Trophoblast cell (in vitro differentiated cells and primary cell): Measurements from ENCODE around the gene TMEM250.

Experiments
- DNase-seq, 2 donors: peaks; one replicate each; pipeline ENCODE4 v3.0.0-alpha.2; 2016
- H2AFZ ChIP-seq: 2 replicates; pipeline ENCODE4 v1.6.1; 2013; ENCODE audit warnings: low read length, moderate library complexity, mild to moderate bottlenecking; ENCODE audit not compliant: insufficient read depth, poor library complexity
- H2AK5ac ChIP-seq: 2 replicates; pipeline ENCODE4 v1.6.1; 2013; ENCODE audit warnings: mild to moderate bottlenecking, low read length
- H2BK120ac ChIP-seq: 2 replicates; pipeline ENCODE4 v1.6.1; 2013; ENCODE audit warnings: low read length, mild to moderate bottlenecking, moderate library complexity; ENCODE audit not compliant: insufficient read depth, poor library complexity
- H2BK12ac ChIP-seq: 2 replicates; pipeline ENCODE4 v1.6.1; 2013; ENCODE audit warnings: mild to moderate bottlenecking, low read length, moderate library complexity
- H2BK5ac ChIP-seq: 2 replicates; pipeline ENCODE4 v1.6.1; 2013; ENCODE audit warnings: low read length, low read depth, moderate library complexity, mild to moderate bottlenecking; ENCODE audit not compliant: poor library complexity
- H3K14ac ChIP-seq: 2 replicates; pipeline ENCODE4 v1.6.1; 2013; ENCODE audit warnings: mild to moderate bottlenecking, low read length
- H3K18ac ChIP-seq: 2 replicates; pipeline ENCODE4 v1.6.1; 2013; ENCODE audit warnings: mild to moderate bottlenecking, low read length
- H3K23ac ChIP-seq: 2 replicates; pipeline ENCODE4 v1.6.1; 2013; ENCODE audit warnings: low read length
- H3K27ac ChIP-seq: 2 replicates; pipeline ENCODE4 v1.5.1; 2013; ENCODE audit warnings: low read depth, mild to moderate bottlenecking, inconsistent platforms, low read length, moderate library complexity
- H3K27me3 ChIP-seq: 2 replicates; pipeline ENCODE4 v1.6.1; 2013; ENCODE audit warnings: inconsistent platforms, mild to moderate bottlenecking, low read length, moderate library complexity; ENCODE audit not compliant: insufficient read depth
- H3K36me3 ChIP-seq, 2 experiments: 1 replicate in 1 of 2; 2 replicates in 1 of 2; pipeline ENCODE4 v1.6.1; 2013; ENCODE audit warnings: low read length in 2 of 2, mild to moderate bottlenecking in 2 of 2, moderate library complexity in 1 of 2; ENCODE audit not compliant: insufficient read depth in 2 of 2, control insufficient read depth in 1 of 2
- H3K4ac ChIP-seq: 2 replicates; pipeline ENCODE4 v1.6.1; 2013; ENCODE audit warnings: low read depth, mild to moderate bottlenecking, low read length, moderate library complexity
- H3K4me1 ChIP-seq, 2 experiments: 1 replicate in 1 of 2; 2 replicates in 1 of 2; pipeline ENCODE4 v1.6.1; 2013; ENCODE audit warnings: low read length in 2 of 2, mild to moderate bottlenecking in 2 of 2, moderate library complexity in 1 of 2; ENCODE audit not compliant: insufficient read depth in 2 of 2, control insufficient read depth in 1 of 2
- H3K4me2 ChIP-seq: 2 replicates; pipeline ENCODE4 v1.6.1; 2013; ENCODE audit warnings: inconsistent platforms, mild to moderate bottlenecking, low read length, moderate library complexity
- H3K4me3 ChIP-seq: 2 replicates; pipeline ENCODE4 v1.5.1; 2013; ENCODE audit warnings: mild to moderate bottlenecking, low read depth, low read length, inconsistent platforms
- H3K79me1 ChIP-seq: one replicate; pipeline ENCODE4 v1.6.1; 2013; ENCODE audit warnings: low read length
- H3K79me2 ChIP-seq: 2 replicates; pipeline ENCODE4 v1.6.1; 2013; ENCODE audit warnings: low read length, mild to moderate bottlenecking; ENCODE audit not compliant: control insufficient read depth, insufficient read depth, poor library complexity
- H3K9ac ChIP-seq: 2 replicates; pipeline ENCODE4 v1.6.1; 2013; ENCODE audit warnings: mild to moderate bottlenecking, low read length
- H3K9me3 ChIP-seq: 2 replicates; pipeline ENCODE4 v1.6.1; 2013; ENCODE audit warnings: low read depth, mild to moderate bottlenecking, control low read depth, inconsistent platforms, low read length; ENCODE audit not compliant: insufficient read depth
- H4K12ac ChIP-seq: 2 replicates; pipeline ENCODE4 v1.6.1; 2013; ENCODE audit warnings: low read depth, mild to moderate bottlenecking, low read length, moderate library complexity
- H4K8ac ChIP-seq: 2 replicates; pipeline ENCODE4 v1.6.1; 2013; ENCODE audit warnings: low read depth, mild to moderate bottlenecking, low read length, moderate library complexity
- H4K91ac ChIP-seq: one replicate; pipeline ENCODE4 v1.6.1; 2013; ENCODE audit warnings: low read depth, mild to moderate bottlenecking, low read length, moderate library complexity
- WGBS: extraction: QIAGEN DNeasy Blood & Tissue Kit; methylation state at CpG from one replicate; pipeline ENCODE4 v1.1.7; 2013; ENCODE audit warnings: missing lambda C conversion rate; ENCODE audit not compliant: insufficient read length, insufficient coverage; ENCODE audit errors: extremely low coverage; 5-methylcytosine and 5-hydroxymethylcytosine counted together

The TMEM250 gene

DNA sequence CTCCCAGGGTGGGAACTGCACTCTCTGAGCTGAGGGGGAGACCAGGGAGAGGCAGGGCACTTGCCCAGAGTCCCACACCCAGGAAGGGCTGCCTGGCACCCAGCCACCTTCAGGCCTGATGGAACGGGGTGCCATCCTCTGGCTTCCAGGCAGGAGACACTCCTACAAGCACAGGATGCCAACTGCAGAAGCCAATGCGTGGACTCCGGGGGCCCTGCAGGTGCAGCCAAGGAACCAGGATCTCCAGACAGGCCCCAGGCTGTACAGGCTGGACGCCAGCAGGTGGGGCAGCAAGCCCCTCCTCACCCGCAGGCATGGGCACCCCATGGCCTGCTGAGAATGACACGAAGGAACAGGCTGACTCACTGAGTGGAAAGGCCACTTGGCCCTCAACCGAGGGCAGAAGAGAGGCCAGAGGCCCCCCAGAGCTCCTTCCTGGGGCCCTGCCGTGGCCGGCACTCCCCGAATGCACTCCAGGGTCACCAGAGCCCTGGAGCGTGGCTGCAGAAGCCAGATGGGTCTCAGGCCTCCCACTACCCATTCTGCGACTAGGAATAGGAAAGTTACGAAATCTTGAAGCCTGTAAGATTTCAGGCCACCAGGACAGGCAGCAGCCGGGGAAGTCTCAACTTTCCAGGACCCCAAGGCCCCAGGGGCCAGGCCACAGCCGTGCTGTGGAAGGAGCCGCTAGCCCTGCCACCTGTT lies 39.3 kb downstream of the TMEM250 start:
- no peak overlapping the region for H2BK5ac ChIP-seq
- H2BK12ac ChIP-seq, result no peak overlapping the region
- no peak overlapping the region for H3K4me3 ChIP-seq
- H2BK120ac ChIP-seq, result no peak overlapping the region
- no peaks in the 10 kb centered on the region for H3K79me1 ChIP-seq
- H4K12ac ChIP-seq, result no peak overlapping the region
- no peak overlapping the region for H3K27ac ChIP-seq
- no peak overlapping the region for H4K8ac ChIP-seq
- no peak overlapping the region for H4K91ac ChIP-seq
- H3K36me3 ChIP-seq, result peaks cover 5 to 10% of the 10 kb centered on the region in 2 experiments
- no peak overlapping the region for H3K4me2 ChIP-seq
- H3K9me3 ChIP-seq, result peaks cover 2% of the 10 kb centered on the region
- H3K4ac ChIP-seq, result peak overlapping the region; percentile 17
- no peak for DNase-seq
- no peak overlapping the region for H2AK5ac ChIP-seq
- H3K14ac ChIP-seq, result no peak overlapping the region
- H3K4me1 ChIP-seq, result no peaks in the 10 kb centered on the region
- H2AFZ ChIP-seq, result no peak overlapping the region
- H3K23ac ChIP-seq, result no peak overlapping the region
- no peaks in the 10 kb centered on the region for H3K27me3 ChIP-seq
- WGBS, result no CpG with 5 or more reads among the region's 16 CpGs
- H3K18ac ChIP-seq, result no peak overlapping the region
- H3K9ac ChIP-seq, result no peak overlapping the region
- no peaks in the 10 kb centered on the region for H3K79me2 ChIP-seq

- H2AFZ ChIP-seq, result no peak overlapping the region
- no peak overlapping the region for H2BK12ac ChIP-seq
- H4K91ac ChIP-seq, result no peak overlapping the region
- H3K79me2 ChIP-seq, result no peaks in the 10 kb centered on the region
- no peak overlapping the region for H3K4me2 ChIP-seq
- H3K79me1 ChIP-seq, result no peaks in the 10 kb centered on the region
- H2AK5ac ChIP-seq, result no peak overlapping the region
- H4K8ac ChIP-seq, result no peak overlapping the region
- no peak overlapping the region for H3K9ac ChIP-seq
- H3K27ac ChIP-seq, result no peak overlapping the region
- no peak overlapping the region for H3K23ac ChIP-seq
- no peaks in the 10 kb centered on the region for H3K27me3 ChIP-seq
- no peak overlapping the region for H3K14ac ChIP-seq
- H4K12ac ChIP-seq, result no peak overlapping the region
- no CpG with 5 or more reads among the region's 27 CpGs for WGBS
- H3K9me3 ChIP-seq, result peaks cover 2% of the 10 kb centered on the region
- H2BK5ac ChIP-seq, result no peak overlapping the region
- no peak for DNase-seq
- no peak overlapping the region for H3K4ac ChIP-seq
- H3K4me3 ChIP-seq, result no peak overlapping the region
- H3K36me3 ChIP-seq, result peaks cover 5 to 7% of the 10 kb centered on the region in 2 experiments
- H3K4me1 ChIP-seq, result no peaks in the 10 kb centered on the region
- no peak overlapping the region for H3K18ac ChIP-seq
- no peak overlapping the region for H2BK120ac ChIP-seq
These were observed 40.1 kb downstream of the TMEM250 start for GRCh38 chr9:136078498-136079011.

DNA sequence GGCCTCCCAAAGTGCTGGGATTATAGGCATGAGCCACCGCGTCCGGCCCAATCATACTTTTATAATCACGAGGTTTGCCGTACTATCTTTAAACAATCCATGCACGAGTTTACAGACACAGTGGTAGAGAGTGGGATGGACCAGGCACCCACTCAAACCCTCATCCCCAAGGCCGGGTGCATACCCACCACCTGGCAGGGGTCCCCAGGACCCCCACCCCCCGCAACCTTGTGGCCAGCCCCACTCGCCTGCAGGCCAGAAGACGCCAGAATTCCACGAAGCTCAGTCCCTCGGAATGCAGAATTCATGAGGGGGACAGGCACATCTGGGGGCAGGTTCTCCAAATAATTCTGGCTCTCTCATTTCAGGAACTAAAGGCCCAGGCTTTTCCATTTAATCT lies 40.7 kb downstream of the TMEM250 start:
- Histone ChIP-seq H2AK5ac (no peak overlapping the region), H3K4me3 (no peak overlapping the region), H2BK12ac (no peak overlapping the region), H3K4ac (no peak overlapping the region), H2BK120ac (no peak overlapping the region), H3K4me2 (no peak overlapping the region), H3K4me1 (no peaks in the 10 kb centered on the region), H4K12ac (no peak overlapping the region), H4K8ac (no peak overlapping the region), H3K18ac (no peak overlapping the region), H3K27ac (no peak overlapping the region), H3K9me3 (peaks cover 2% of the 10 kb centered on the region), H3K14ac (no peak overlapping the region), H3K23ac (no peak overlapping the region), H3K79me1 (no peaks in the 10 kb centered on the region), H3K36me3 (peaks cover 4 to 7% of the 10 kb centered on the region in 2 experiments), H2AFZ (no peak overlapping the region), H3K27me3 (no peaks in the 10 kb centered on the region), H4K91ac (no peak overlapping the region), H3K9ac (no peak overlapping the region), H3K79me2 (no peaks in the 10 kb centered on the region), H2BK5ac (no peak overlapping the region)
- no peak for DNase-seq
- WGBS, result no CpG with 5 or more reads among the region's 12 CpGs

GRCh38 chr9:136077491-136077890 lies 41.2 kb downstream of the TMEM250 start:
- no peaks in the 10 kb centered on the region for H3K79me2 ChIP-seq
- no peak overlapping the region for H3K4me2 ChIP-seq
- peaks cover 4 to 7% of the 10 kb centered on the region in 2 experiments for H3K36me3 ChIP-seq
- peak; percentile 29 to 80 for DNase-seq
- H2BK12ac ChIP-seq, result no peak overlapping the region
- no peak overlapping the region for H3K4me3 ChIP-seq
- H3K4ac ChIP-seq, result no peak overlapping the region
- no peak overlapping the region for H3K23ac ChIP-seq
- H3K14ac ChIP-seq, result no peak overlapping the region
- no peak overlapping the region for H4K8ac ChIP-seq
- H2AK5ac ChIP-seq, result no peak overlapping the region
- H2BK5ac ChIP-seq, result no peak overlapping the region
- H3K9ac ChIP-seq, result no peak overlapping the region
- H4K91ac ChIP-seq, result no peak overlapping the region
- no peak overlapping the region for H2BK120ac ChIP-seq
- WGBS, result no CpG with 5 or more reads among the region's 8 CpGs
- H3K4me1 ChIP-seq, result no peaks in the 10 kb centered on the region
- H3K18ac ChIP-seq, result no peak overlapping the region
- H3K79me1 ChIP-seq, result no peaks in the 10 kb centered on the region
- H3K27me3 ChIP-seq, result no peaks in the 10 kb centered on the region
- no peak overlapping the region for H4K12ac ChIP-seq
- H3K9me3 ChIP-seq, result peaks cover 2% of the 10 kb centered on the region
- H2AFZ ChIP-seq, result no peak overlapping the region
- H3K27ac ChIP-seq, result no peak overlapping the region
